Esophagus muscularis mucosa (tissue), 3 donors: ENCODE measurements around the gene CFAP410.

Experiments used
- POLR2A ChIP-seq: fragments of 450-650 bp; IDR thresholded peaks from one replicate; pipeline ENCODE4 v1.6.1; 2017; ENCODE audit warnings: antibody characterized with exemption, moderate library complexity, mild to moderate bottlenecking, low read depth
- TF ChIP-seq, protein P1 (sequence below), 3 experiments: fragments of 200-600 bp in 2 of 3; fragments of 450-650 bp in 1 of 3; sonication (generic) in 2 of 3; IDR thresholded peaks; one replicate each; pipeline ENCODE4 v1.5.1; 2017 to 2019; ENCODE audit warnings: antibody characterized with exemption in 3 of 3, mild to moderate bottlenecking in 2 of 3, moderate library complexity in 1 of 3

- TF ChIP-seq, protein P1, sequence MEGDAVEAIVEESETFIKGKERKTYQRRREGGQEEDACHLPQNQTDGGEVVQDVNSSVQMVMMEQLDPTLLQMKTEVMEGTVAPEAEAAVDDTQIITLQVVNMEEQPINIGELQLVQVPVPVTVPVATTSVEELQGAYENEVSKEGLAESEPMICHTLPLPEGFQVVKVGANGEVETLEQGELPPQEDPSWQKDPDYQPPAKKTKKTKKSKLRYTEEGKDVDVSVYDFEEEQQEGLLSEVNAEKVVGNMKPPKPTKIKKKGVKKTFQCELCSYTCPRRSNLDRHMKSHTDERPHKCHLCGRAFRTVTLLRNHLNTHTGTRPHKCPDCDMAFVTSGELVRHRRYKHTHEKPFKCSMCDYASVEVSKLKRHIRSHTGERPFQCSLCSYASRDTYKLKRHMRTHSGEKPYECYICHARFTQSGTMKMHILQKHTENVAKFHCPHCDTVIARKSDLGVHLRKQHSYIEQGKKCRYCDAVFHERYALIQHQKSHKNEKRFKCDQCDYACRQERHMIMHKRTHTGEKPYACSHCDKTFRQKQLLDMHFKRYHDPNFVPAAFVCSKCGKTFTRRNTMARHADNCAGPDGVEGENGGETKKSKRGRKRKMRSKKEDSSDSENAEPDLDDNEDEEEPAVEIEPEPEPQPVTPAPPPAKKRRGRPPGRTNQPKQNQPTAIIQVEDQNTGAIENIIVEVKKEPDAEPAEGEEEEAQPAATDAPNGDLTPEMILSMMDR (IDR thresholded peaks at IDR 0.05), result no peak
- TF ChIP-seq POLR2A, result no peak
Measured at GRCh38 chr21:44289381-44290010, 49.7 kb downstream of the CFAP410 start.
